MCF 10A (cell line): ENCODE measurements around the gene HTR4. TPM values are rescaled to one million over a fixed set of nuclear protein-coding genes. Genes with fewer than 3 reads are reported as not detected.
A peak's percentile ranks its signal among the peaks of the same experiment; 100 is the strongest.
"Not testable (repeated sequence)": the region's sequence is repeated elsewhere in the genome, so short reads cannot be mapped to it uniquely, and the experiment has no call there.

Experiments used
- BruUV-seq: library from RNA; stranded (reverse); fragments of 400-500 nt; replicated peaks from 2 replicates; lab custom pipeline; 2021; lab: Mats Ljungman, UMichigan
- CTCF ChIA-PET: fragments of 300-600 bp; sonication (Branson Sonifier 250); formaldehyde crosslinking; extraction: SDS; loops from one replicate; lab custom pipeline; 2021; ENCODE audit warnings: antibody characterized with exemption, inconsistent platforms; lab: Yijun Ruan, JAX
- POLR2A ChIA-PET: fragments of 300-600, 350-650 bp; sonication (Branson Sonifier 250); formaldehyde crosslinking; extraction: SDS; loops from one replicate; lab custom pipeline; 2020; ENCODE audit warnings: antibody characterized with exemption, inconsistent platforms; lab: Yijun Ruan, JAX
- DNase-seq: peaks from one replicate; pipeline ENCODE4 v3.0.0-alpha.2; 2018; ENCODE audit not compliant: unreplicated experiment
- H3K27ac Mint-ChIP-seq: one replicate; pipeline ENCODE4 v1.8.0; 2022; ENCODE audit warnings: mild to moderate bottlenecking, low read depth, mixed read lengths; ENCODE audit not compliant: unreplicated experiment
- H3K27me3 Mint-ChIP-seq: one replicate; pipeline ENCODE4 v1.8.0; 2022; ENCODE audit warnings: mixed read lengths; ENCODE audit not compliant: insufficient read depth, unreplicated experiment
- H3K36me3 Mint-ChIP-seq: one replicate; pipeline ENCODE4 v1.8.0; 2022; ENCODE audit warnings: mild to moderate bottlenecking, moderate library complexity, mixed read lengths; ENCODE audit not compliant: insufficient read depth, unreplicated experiment
- H3K4me1 Mint-ChIP-seq: one replicate; pipeline ENCODE4 v1.8.0; 2022; ENCODE audit warnings: mixed read lengths; ENCODE audit not compliant: insufficient read depth, unreplicated experiment
- H3K4me3 Mint-ChIP-seq: one replicate; pipeline ENCODE4 v1.8.0; 2022; ENCODE audit warnings: mild to moderate bottlenecking, moderate library complexity, mixed read lengths; ENCODE audit not compliant: unreplicated experiment
- H3K9me3 Mint-ChIP-seq: one replicate; pipeline ENCODE4 v1.8.0; 2022; ENCODE audit warnings: mixed read lengths; ENCODE audit not compliant: unreplicated experiment
- intact Hi-C: fragments of 100-400 bp; cut with micrococcal nuclease; formaldehyde crosslinking; loops from 2 replicates; pipeline ENCODE4 v1.14.1; 2022
- total RNA-seq: library from RNA; stranded (reverse); gene quantifications from 2 replicates; pipeline ENCODE4 v1.2.3, GENCODE V29; 2022
- TF ChIP-seq, protein P1 (sequence below): fragments of 200-600 bp; IDR thresholded peaks from one replicate; pipeline ENCODE4 v1.8.0; 2022; ENCODE audit warnings: antibody characterized with exemption, mild to moderate bottlenecking; ENCODE audit not compliant: unreplicated experiment

Gene HTR4
- total RNA-seq, 1 experiment from 2014 or later, result not detected

DNA sequence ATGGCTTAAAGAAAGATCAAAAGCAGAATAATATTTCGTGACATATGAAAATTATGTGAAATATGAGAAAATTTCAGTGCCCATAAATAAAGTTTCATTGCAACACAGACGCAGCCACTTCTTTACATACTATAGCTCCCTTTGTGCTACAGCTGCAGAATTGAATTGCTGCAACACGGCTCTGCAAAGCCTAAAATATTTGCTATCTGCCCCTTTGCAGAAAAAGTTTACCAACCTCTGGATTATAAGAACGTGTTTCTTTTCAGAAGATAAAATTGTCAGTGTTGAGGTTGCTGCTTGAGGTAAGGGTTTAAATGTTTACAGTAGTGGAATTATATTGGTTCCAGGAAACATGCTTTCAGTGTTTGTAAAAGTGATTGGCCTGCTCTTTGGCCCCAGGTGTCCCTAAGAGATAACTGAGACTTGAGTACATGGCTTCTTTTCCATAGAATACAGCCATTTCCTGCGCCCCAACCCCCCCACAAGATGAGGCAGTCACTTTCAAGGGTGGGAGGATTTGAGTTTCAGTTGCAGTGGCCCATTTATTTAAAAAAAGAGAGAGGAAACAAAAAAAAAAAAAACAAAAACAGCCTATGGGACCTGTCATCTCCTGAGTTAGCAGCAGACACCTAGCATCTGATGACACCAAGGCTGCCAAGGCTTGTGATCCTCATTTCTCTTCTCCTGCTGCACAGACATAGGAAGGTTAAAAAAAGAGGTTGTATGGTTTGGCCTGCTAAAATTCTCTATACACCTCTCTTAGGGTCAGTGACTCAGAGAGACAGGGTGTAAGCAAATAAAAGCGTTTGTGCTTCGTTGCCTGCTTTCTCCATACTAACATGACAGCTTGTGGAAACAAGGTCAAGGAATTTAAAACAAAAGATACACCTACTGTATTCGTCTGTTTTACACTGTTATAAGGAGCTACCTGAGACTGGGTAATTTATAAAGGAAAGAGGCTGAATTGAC, 28.0 kb upstream of the HTR4 start:
- Mint-ChIP-seq H3K27me3 (no peaks in the 10 kb centered on the region), H3K4me3 (no peak overlapping the region), H3K27ac (no peak overlapping the region), H3K36me3 (no peaks in the 10 kb centered on the region), H3K9me3 (no peaks in the 10 kb centered on the region), H3K4me1 (no peaks in the 10 kb centered on the region)
- TF ChIP-seq, protein P1, sequence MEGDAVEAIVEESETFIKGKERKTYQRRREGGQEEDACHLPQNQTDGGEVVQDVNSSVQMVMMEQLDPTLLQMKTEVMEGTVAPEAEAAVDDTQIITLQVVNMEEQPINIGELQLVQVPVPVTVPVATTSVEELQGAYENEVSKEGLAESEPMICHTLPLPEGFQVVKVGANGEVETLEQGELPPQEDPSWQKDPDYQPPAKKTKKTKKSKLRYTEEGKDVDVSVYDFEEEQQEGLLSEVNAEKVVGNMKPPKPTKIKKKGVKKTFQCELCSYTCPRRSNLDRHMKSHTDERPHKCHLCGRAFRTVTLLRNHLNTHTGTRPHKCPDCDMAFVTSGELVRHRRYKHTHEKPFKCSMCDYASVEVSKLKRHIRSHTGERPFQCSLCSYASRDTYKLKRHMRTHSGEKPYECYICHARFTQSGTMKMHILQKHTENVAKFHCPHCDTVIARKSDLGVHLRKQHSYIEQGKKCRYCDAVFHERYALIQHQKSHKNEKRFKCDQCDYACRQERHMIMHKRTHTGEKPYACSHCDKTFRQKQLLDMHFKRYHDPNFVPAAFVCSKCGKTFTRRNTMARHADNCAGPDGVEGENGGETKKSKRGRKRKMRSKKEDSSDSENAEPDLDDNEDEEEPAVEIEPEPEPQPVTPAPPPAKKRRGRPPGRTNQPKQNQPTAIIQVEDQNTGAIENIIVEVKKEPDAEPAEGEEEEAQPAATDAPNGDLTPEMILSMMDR, result no peak
- BruUV-seq, result no TSS peak
- ChIA-PET CTCF (interaction anchor here (0.6 to 0.8 kb wide), 3 partner anchors 284 to 453 kb away, joined by 3 to 4 read pairs (median 3); no protein-coding TSS in a partner anchor), POLR2A (interaction anchor here (0.6 to 0.7 kb wide), 2 partner anchors 24 to 198 kb away, joined by 3 read pairs; no protein-coding TSS in a partner anchor)
- no peak for DNase-seq
- intact Hi-C loops, result no loop called here

DNA sequence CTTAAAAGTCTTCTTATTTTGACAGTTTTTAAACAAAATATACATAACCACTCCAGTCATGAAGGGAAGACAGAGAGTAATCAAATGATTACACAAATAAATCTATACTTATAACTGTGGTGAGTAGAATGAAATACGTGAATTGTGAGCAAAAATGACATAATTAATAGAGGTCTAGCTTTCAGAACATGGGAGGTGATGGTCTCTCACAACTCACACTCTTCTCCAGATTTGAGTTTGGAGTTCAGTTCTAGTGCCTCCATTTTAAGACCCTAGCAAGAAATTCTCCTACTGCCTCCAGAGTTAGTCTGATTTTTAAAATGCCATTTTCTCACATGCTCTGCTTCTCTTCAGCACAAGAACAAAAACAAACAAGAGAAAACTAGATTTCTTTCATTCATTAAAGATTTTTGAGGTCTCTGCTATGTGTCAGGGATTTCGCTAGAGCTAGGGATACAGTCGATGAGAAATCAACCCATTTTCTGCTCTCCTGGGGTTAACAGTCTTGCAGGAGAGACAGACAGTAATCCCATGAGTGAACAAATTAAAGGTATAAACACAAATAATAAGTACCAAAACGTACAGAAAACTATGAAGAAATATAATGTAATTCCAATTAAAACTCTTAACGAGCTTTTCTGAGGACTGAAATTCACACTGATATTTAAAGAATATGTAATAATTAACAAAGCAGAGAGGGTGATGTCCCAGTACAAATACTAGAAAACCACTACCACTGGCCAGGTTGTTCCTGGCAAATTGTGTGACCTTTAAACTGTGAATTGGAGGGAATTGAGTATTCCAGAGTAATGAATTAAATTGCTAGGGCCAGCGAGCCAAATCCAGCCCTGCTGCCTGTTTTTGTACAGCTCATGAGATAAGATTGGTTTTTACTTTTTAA, 27.1 kb upstream of the HTR4 start:
- no peaks in the 10 kb centered on the region for H3K36me3 Mint-ChIP-seq
- DNase-seq, result no peak
- intact Hi-C loops, result no loop called here
- H3K4me1 Mint-ChIP-seq, result no peaks in the 10 kb centered on the region
- H3K27me3 Mint-ChIP-seq, result no peaks in the 10 kb centered on the region
- no peaks in the 10 kb centered on the region for H3K9me3 Mint-ChIP-seq
- ChIA-PET POLR2A (interaction anchor here (0.7 kb wide), 1 partner anchor 25 kb away, joined by 3 read pairs; no protein-coding TSS in a partner anchor), CTCF (interaction anchor here (0.8 to 1.5 kb wide), 2 partner anchors 49 to 353 kb away, joined by 3 to 4 read pairs; no protein-coding TSS in a partner anchor)
- TF ChIP-seq, protein P1, result no peak
- BruUV-seq, result no TSS peak
- no peak overlapping the region for H3K4me3 Mint-ChIP-seq
- no peak overlapping the region for H3K27ac Mint-ChIP-seq

- DNase-seq, intact Hi-C loops, H3K36me3 Mint-ChIP-seq, POLR2A ChIA-PET, BruUV-seq, H3K4me1 Mint-ChIP-seq, H3K4me3 Mint-ChIP-seq, H3K27ac Mint-ChIP-seq, H3K9me3 Mint-ChIP-seq: not testable (repeated sequence)
- CTCF ChIA-PET, result interaction anchor here (0.7 to 0.9 kb wide), 2 partner anchors 57 to 97 kb away, joined by 3 read pairs; no protein-coding TSS in a partner anchor
- H3K27me3 Mint-ChIP-seq, result peaks cover 28% of the 10 kb centered on the region
Measured at GRCh38 chr5:148673704-148674103, 19.4 kb upstream of the HTR4 start.

GRCh38 chr5:148666353-148666752, 12.0 kb upstream of the HTR4 start:
- POLR2A ChIA-PET, result interaction anchor here (1.1 kb wide), 1 partner anchor 178 kb away, joined by 5 read pairs; no protein-coding TSS in a partner anchor
- H3K9me3 Mint-ChIP-seq, result no peaks in the 10 kb centered on the region
- no peaks in the 10 kb centered on the region for H3K4me1 Mint-ChIP-seq
- BruUV-seq, result no TSS peak
- peaks cover 42% of the 10 kb centered on the region for H3K27me3 Mint-ChIP-seq
- peak; percentile 32 for DNase-seq
- TF ChIP-seq, protein P1, result no peak
- no peaks in the 10 kb centered on the region for H3K36me3 Mint-ChIP-seq
- CTCF ChIA-PET, result interaction anchor here (1.3 kb wide), 1 partner anchor 65 kb away, joined by 5 read pairs; no protein-coding TSS in a partner anchor
- H3K27ac Mint-ChIP-seq, result no peak overlapping the region
- no peak overlapping the region for H3K4me3 Mint-ChIP-seq
- intact Hi-C loops, result no loop called here
